Endothelial cell of umbilical vein (primary cell): Measurements from ENCODE around the gene TEX54. TPM values are rescaled to one million over a fixed set of nuclear protein-coding genes. Genes with fewer than 3 reads are reported as not detected.

Source experiments
- BruUV-seq: library from RNA; stranded (reverse); fragments of 400-500 nt; replicated peaks from 2 replicates; lab custom pipeline; 2021; lab: Mats Ljungman, UMichigan
- CTCF ChIA-PET: fragments of 300-600, 350-600 bp; sonication (Branson Sonifier 250); formaldehyde crosslinking; loops from one replicate; lab custom pipeline; 2021; ENCODE audit warnings: antibody characterized with exemption, inconsistent platforms; lab: Charles Lee
- POLR2A ChIA-PET: fragments of 300-600, 350-600 bp; sonication (Branson Sonifier 250); formaldehyde crosslinking; loops from one replicate; lab custom pipeline; 2021; ENCODE audit warnings: antibody characterized with exemption, inconsistent platforms; lab: Charles Lee
- DNase-seq: peaks from one replicate; pipeline ENCODE4 v3.0.0-alpha.2; 2011; ENCODE audit warnings: low read depth, low spot score
- FAIRE-seq: peaks from 2 replicates; lab custom pipeline; 2011; peaks lifted over from hg19 to GRCh38; lab: Jason Lieb, UNC
- H2AFZ ChIP-seq: 2 replicates; pipeline ENCODE4 v1.6.0; 2012; ENCODE audit warnings: low read depth, low read length, control low read depth, inconsistent platforms
- H3K27ac ChIP-seq: 2 replicates; pipeline ENCODE4 v1.5.1; 2011; ENCODE audit warnings: low read depth, mild to moderate bottlenecking, control low read depth, low read length, moderate library complexity; ENCODE audit not compliant: insufficient read depth
- H3K27me3 ChIP-seq, 2 experiments: 2 replicates each; pipeline versions ENCODE4 v1.6.0 to v1.6.1; 2011; ENCODE audit warnings: low read length in 2 of 2, mixed read lengths in 1 of 2; ENCODE audit not compliant: control insufficient read depth in 2 of 2, insufficient read depth in 2 of 2
- H3K36me3 ChIP-seq, 2 experiments: 2 replicates in 1 of 2; 3 replicates in 1 of 2; pipeline ENCODE4 v1.5.1; 2011; ENCODE audit warnings: low read length in 2 of 2, mild to moderate bottlenecking in 1 of 2, moderate library complexity in 1 of 2; ENCODE audit not compliant: control insufficient read depth in 2 of 2, insufficient read depth in 2 of 2; ENCODE audit errors: extremely low read depth in 1 of 2
- H3K4me1 ChIP-seq: 3 replicates; pipeline ENCODE4 v1.5.1; 2011; ENCODE audit warnings: mild to moderate bottlenecking, low read length; ENCODE audit not compliant: control insufficient read depth, insufficient read depth; ENCODE audit errors: extremely low read depth
- H3K4me2 ChIP-seq: 2 replicates; pipeline ENCODE4 v1.6.1; 2011; ENCODE audit warnings: low read length, control low read depth, mixed read lengths; ENCODE audit not compliant: insufficient read depth
- H3K4me3 ChIP-seq, 3 experiments: fragments of 200-600 bp in 1 of 3; sonication (generic), shearing (Covaris generic) in 1 of 3; replicated peaks in 1 of 3; 2 replicates each; pipeline ENCODE4 v1.5.1; 2011 to 2016; ENCODE audit warnings: control low read depth in 3 of 3, low read length in 3 of 3, mild to moderate bottlenecking in 2 of 3, inconsistent platforms in 1 of 3, low read depth in 1 of 3, moderate library complexity in 1 of 3; ENCODE audit not compliant: insufficient read depth in 1 of 3
- H3K79me2 ChIP-seq: 2 replicates; pipeline ENCODE4 v1.6.0; 2012; ENCODE audit warnings: low read length, inconsistent platforms; ENCODE audit not compliant: control insufficient read depth, insufficient read depth
- H3K9ac ChIP-seq: replicated peaks from 2 replicates; pipeline ENCODE3; 2011; ENCODE audit warnings: low read length, control low read depth; ENCODE audit not compliant: insufficient read depth; ENCODE audit errors: extremely low read depth
- H3K9me1 ChIP-seq: replicated peaks from 3 replicates; pipeline ENCODE4 v1.6.0; 2011; ENCODE audit warnings: mild to moderate bottlenecking, low read length; ENCODE audit not compliant: control insufficient read depth, insufficient read depth; ENCODE audit errors: extremely low read depth
- H3K9me3 ChIP-seq: replicated peaks from 2 replicates; pipeline ENCODE4 v1.5.1; 2012; ENCODE audit warnings: low read length, inconsistent platforms; ENCODE audit not compliant: control insufficient read depth, insufficient read depth
- H4K20me1 ChIP-seq: replicated peaks from 2 replicates; pipeline ENCODE3; 2011; ENCODE audit warnings: mild to moderate bottlenecking, low read length; ENCODE audit not compliant: control insufficient read depth, insufficient read depth; ENCODE audit errors: extremely low read depth
- FOS ChIP-seq: IDR thresholded peaks from 2 replicates; pipeline ENCODE4 v1.6.1; 2011; ENCODE audit warnings: mild to moderate bottlenecking, low read length, moderate library complexity, borderline replicate concordance; ENCODE audit not compliant: insufficient read depth
- GATA2 ChIP-seq: IDR thresholded peaks from 2 replicates; pipeline ENCODE4 v1.7.0; 2011; ENCODE audit warnings: low read depth, mild to moderate bottlenecking, moderate library complexity, mixed read lengths, low read length; ENCODE audit not compliant: insufficient read length, insufficient read depth
- POLR2A ChIP-seq: IDR thresholded peaks from 2 replicates; pipeline ENCODE4 v1.6.1; 2012; ENCODE audit warnings: low read depth, mild to moderate bottlenecking, control low read depth, low read length
- POLR2AphosphoS5 ChIP-seq: IDR thresholded peaks from 2 replicates; pipeline ENCODE4 v1.6.1; 2012; ENCODE audit warnings: low read depth, mild to moderate bottlenecking, control low read depth, low read length, moderate library complexity; ENCODE audit not compliant: insufficient read depth
- dilution Hi-C: fragments of 300-500 bp; cut with MboI; formaldehyde crosslinking; loops from one replicate; pipeline ENCODE4 v1.15.0; 2019; ENCODE audit warnings: low sequenced_read_pairs; ENCODE audit not compliant: extremely low pct_ligation_motif_present
- intact Hi-C: fragments of 100-400 bp; cut with micrococcal nuclease; formaldehyde crosslinking; loops from one replicate; pipeline ENCODE4 v1.10.0; 2022
- polyA plus RNA-seq, 4 experiments: library from polyadenylated mRNA; depleted of rRNA in 3 of 4; stranded (reverse) in 3 of 4; unstranded in 1 of 4; fragments of >200 nt; gene quantifications; 2 replicates each; pipeline versions ENCODE4 v1.2.1 to v1.2.3, GENCODE V29; 2011 to 2012; ENCODE audit warnings: missing spikeins in 1 of 4
- total RNA-seq: library from RNA; stranded (reverse); gene quantifications from 2 replicates; pipeline ENCODE4 v1.2.3, GENCODE V29; 2021
- TF ChIP-seq, protein P1 (sequence below): IDR thresholded peaks from 2 replicates; pipeline ENCODE4 v1.6.1; 2011; ENCODE audit not compliant: insufficient read depth, insufficient read length
- TF ChIP-seq, protein P2 (sequence below), 2 donors: IDR thresholded peaks; 1 replicate in 1 of 2; 2 replicates in 1 of 2; pipeline ENCODE4 v1.5.1; 2011; ENCODE audit warnings: low read length in 2 of 2, mild to moderate bottlenecking in 2 of 2, moderate library complexity in 2 of 2, control low read depth in 1 of 2, inconsistent platforms in 1 of 2, low read depth in 1 of 2; ENCODE audit not compliant: insufficient read depth in 1 of 2; ENCODE audit errors: extremely low read depth in 1 of 2

The TEX54 gene
- total and polyA plus RNA-seq, 2 donors (not counting 3 experiments of a cell fraction or from before 2014, with no cell fraction given) = not detected

DNA sequence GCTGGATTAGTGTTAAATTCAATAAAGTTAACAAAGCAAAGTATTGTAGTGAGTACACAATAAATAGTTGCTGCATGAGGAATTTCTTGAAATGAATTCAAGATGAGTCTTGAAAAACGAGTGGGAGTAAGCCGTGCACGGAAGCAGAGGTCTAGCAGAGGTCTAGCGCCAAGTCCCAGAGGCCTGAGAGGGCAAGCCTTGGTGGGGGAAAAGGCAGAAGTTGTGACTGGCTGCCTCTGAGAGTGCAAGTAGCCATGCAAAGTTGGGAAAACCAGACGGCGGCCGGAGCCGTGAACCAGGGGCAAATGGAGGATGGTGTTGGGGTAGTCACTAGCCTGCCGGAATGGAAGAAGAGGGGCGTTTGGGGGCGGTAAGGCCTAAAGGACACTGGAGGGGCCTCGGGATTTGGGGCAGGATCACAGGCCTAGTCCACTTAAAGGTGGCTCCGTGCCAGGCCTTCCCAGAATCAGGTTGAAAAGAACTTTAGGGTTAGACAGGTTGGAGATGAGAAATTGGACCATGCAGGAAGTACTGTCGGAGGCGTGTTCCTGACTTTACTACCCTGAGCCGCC is 47.7 kb upstream of the TEX54 start:
- Histone ChIP-seq H3K4me1 (peaks cover 40% of the 10 kb centered on the region), H3K27me3 (no peaks in the 10 kb centered on the region), H3K4me2 (peak overlapping the region; percentile 70), H3K36me3 (peaks cover 15 to 21% of the 10 kb centered on the region in 2 experiments), H3K27ac (peak overlapping the region; percentile 100), H3K79me2 (peaks cover 45% of the 10 kb centered on the region), H2AFZ (peak overlapping the region; percentile 39), H3K4me3 (peak overlapping the region; percentile 5 to 75 (median 63)), H3K9me1 (no peaks in the 10 kb centered on the region), H4K20me1 (peaks cover 3% of the 10 kb centered on the region), H3K9me3 (no peaks in the 10 kb centered on the region), H3K9ac (peak overlapping the region; percentile 100)
- intact Hi-C loops = loop anchor here (5.0 kb wide), 3 partner anchors 108 to 483 kb away; partner anchors contain the start of genes HNRNPUL2, TAF6L and TTC9C
- POLR2A ChIA-PET = interaction anchor here (1.5 to 1.9 kb wide), 2 partner anchors 24 to 76 kb away, joined by 6 to 11 read pairs; no protein-coding TSS in a partner anchor
- CTCF ChIA-PET = interaction anchor here (0.9 to 1.7 kb wide), 8 partner anchors 9 to 200 kb away, joined by 3 to 36 read pairs (median 4); partner anchors contain the start of gene TMEM179B
- TF ChIP-seq POLR2A = no peak
- no peak for TF ChIP-seq FOS
- TF ChIP-seq POLR2AphosphoS5 = no peak
- TF ChIP-seq GATA2 = no peak
- FAIRE-seq (no peak), DNase-seq (peak; percentile 62)
- dilution Hi-C loops = no loop called here
- BruUV-seq = no TSS peak

DNA sequence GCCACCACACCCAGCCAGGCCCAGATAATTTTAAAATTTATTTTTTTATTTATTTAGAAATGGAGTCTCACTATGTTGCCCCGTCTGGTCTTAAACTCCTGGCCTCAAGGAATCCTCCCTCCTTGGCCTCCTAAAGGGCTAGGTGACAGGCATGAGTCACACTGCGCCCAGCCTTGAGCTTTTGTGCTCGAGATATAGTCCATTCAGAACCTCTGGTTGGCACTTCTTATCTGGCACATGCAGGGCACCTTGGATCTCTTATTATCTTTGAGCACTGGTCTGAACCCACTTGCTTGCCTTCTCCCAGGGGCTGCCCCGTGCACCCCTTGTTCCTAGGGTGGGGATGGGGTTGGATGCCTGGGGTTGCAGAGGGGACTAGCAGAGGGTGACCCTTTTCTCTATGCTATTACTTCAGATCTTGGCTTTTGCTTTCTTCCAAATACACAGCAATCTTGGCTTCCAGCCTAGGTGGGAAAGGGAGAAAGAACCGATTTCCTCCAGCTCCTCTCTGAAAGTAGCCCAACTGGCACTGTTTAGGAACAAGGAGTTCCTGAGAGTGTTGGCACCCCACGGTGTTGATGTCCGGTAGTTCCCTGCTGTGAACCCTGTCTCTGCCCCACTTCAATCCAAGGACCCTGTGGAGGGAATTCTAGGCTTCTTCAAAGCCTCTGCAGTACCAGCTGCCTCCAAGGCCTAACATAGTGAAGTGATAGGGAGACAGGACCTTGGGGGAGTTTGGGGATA is 46.8 kb upstream of the TEX54 start:
- intact Hi-C loops (no loop called here), dilution Hi-C loops (no loop called here)
- Histone ChIP-seq H3K4me1 (peaks cover 34% of the 10 kb centered on the region), H2AFZ (no peak overlapping the region), H3K9me1 (no peaks in the 10 kb centered on the region), H3K27me3 (no peaks in the 10 kb centered on the region), H3K79me2 (peaks cover 38% of the 10 kb centered on the region), H3K9ac (no peak overlapping the region), H3K9me3 (no peaks in the 10 kb centered on the region), H3K4me2 (peak overlapping the region; percentile 70), H4K20me1 (no peaks in the 10 kb centered on the region), H3K27ac (peak overlapping the region; percentile 0), H3K4me3 (no peak overlapping the region), H3K36me3 (peaks cover 9 to 18% of the 10 kb centered on the region in 2 experiments)
- DNase-seq = peak; percentile 43
- POLR2A ChIA-PET = interaction anchor here (0.9 kb wide), 1 partner anchor 38 kb away, joined by 8 read pairs; no protein-coding TSS in a partner anchor
- CTCF ChIA-PET = interaction anchor here (0.9 to 1.2 kb wide), 3 partner anchors 10 to 199 kb away, joined by 3 to 5 read pairs (median 3); no protein-coding TSS in a partner anchor
- no TSS peak for BruUV-seq
- peak; percentile 24 for FAIRE-seq
- no peak for TF ChIP-seq POLR2A
- TF ChIP-seq GATA2 = no peak
- no peak for TF ChIP-seq FOS
- TF ChIP-seq, protein P1, sequence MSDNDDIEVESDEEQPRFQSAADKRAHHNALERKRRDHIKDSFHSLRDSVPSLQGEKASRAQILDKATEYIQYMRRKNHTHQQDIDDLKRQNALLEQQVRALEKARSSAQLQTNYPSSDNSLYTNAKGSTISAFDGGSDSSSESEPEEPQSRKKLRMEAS = no peak
- TF ChIP-seq, protein P2, sequence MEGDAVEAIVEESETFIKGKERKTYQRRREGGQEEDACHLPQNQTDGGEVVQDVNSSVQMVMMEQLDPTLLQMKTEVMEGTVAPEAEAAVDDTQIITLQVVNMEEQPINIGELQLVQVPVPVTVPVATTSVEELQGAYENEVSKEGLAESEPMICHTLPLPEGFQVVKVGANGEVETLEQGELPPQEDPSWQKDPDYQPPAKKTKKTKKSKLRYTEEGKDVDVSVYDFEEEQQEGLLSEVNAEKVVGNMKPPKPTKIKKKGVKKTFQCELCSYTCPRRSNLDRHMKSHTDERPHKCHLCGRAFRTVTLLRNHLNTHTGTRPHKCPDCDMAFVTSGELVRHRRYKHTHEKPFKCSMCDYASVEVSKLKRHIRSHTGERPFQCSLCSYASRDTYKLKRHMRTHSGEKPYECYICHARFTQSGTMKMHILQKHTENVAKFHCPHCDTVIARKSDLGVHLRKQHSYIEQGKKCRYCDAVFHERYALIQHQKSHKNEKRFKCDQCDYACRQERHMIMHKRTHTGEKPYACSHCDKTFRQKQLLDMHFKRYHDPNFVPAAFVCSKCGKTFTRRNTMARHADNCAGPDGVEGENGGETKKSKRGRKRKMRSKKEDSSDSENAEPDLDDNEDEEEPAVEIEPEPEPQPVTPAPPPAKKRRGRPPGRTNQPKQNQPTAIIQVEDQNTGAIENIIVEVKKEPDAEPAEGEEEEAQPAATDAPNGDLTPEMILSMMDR (IDR thresholded peaks at IDR 0.05; ENCODE audit: extremely low read depth in 1 of 2, insufficient read depth in 1 of 2, low read depth in 1 of 2, low read length in 2 of 2) = no peak
